OCI-LY1 (cell line): ENCODE data around the gene TPGS2.

Source experiments
- H2AFZ ChIP-seq: fragments of 200-600 bp; sonication (generic), shearing (Covaris generic); 2 replicates; pipeline ENCODE4 v1.6.0; 2014; ENCODE audit warnings: antibody characterized with exemption, mild to moderate bottlenecking, low read length
- H3F3A ChIP-seq: fragments of 200-600 bp; sonication (generic), shearing (Covaris generic); 2 replicates; pipeline ENCODE4 v1.6.0; 2014; ENCODE audit warnings: mild to moderate bottlenecking, antibody characterized with exemption, low read length, moderate library complexity; ENCODE audit not compliant: insufficient read depth
- H3K27ac ChIP-seq: fragments of 200-600 bp; sonication (generic); 2 replicates; pipeline ENCODE4 v1.5.1; 2014; ENCODE audit warnings: low read length, mixed run types, mild to moderate bottlenecking, low read depth; ENCODE audit not compliant: poor library complexity, severe bottlenecking
- H3K27me3 ChIP-seq: fragments of 200-600 bp; sonication (generic); 2 replicates; pipeline ENCODE4 v1.6.0; 2014; ENCODE audit warnings: antibody characterized with exemption, mild to moderate bottlenecking, low read length, moderate library complexity; ENCODE audit not compliant: insufficient read depth
- H3K36me3 ChIP-seq: fragments of 200-600 bp; sonication (generic); 2 replicates; pipeline ENCODE4 v1.6.1; 2014; ENCODE audit warnings: mild to moderate bottlenecking, antibody characterized with exemption, low read length, moderate library complexity, mixed read lengths; ENCODE audit not compliant: insufficient read depth
- H3K4me1 ChIP-seq: fragments of 200-600 bp; sonication (generic); 2 replicates; pipeline ENCODE4 v1.5.1; 2014; ENCODE audit warnings: mild to moderate bottlenecking, low read length, moderate library complexity; ENCODE audit not compliant: insufficient read depth, severe bottlenecking
- H3K4me2 ChIP-seq: fragments of 200-600 bp; sonication (generic), shearing (Covaris generic); 2 replicates; pipeline ENCODE4 v1.6.1; 2014; ENCODE audit warnings: low read length
- H3K4me3 ChIP-seq: fragments of 200-600 bp; sonication (generic); 2 replicates; pipeline ENCODE4 v1.5.1; 2014; ENCODE audit warnings: low read length, low read depth, mild to moderate bottlenecking, mixed read lengths; ENCODE audit not compliant: poor library complexity, severe bottlenecking
- H3K79me2 ChIP-seq: fragments of 200-600 bp; shearing (Covaris generic); 2 replicates; pipeline ENCODE4 v1.6.1; 2016; ENCODE audit warnings: mixed run types, low read length, mixed read lengths; ENCODE audit not compliant: insufficient read depth
- H3K9ac ChIP-seq: fragments of 200-600 bp; sonication (generic), shearing (Covaris generic); 2 replicates; pipeline ENCODE4 v1.6.1; 2014; ENCODE audit warnings: mild to moderate bottlenecking, low read length, mixed read lengths
- H3K9me2 ChIP-seq: fragments of 200-600 bp; sonication (generic), shearing (Covaris generic); 2 replicates; pipeline ENCODE4 v1.6.1; 2014; ENCODE audit warnings: low read depth, mild to moderate bottlenecking, low read length, mixed read lengths
- H3K9me3 ChIP-seq: fragments of 200-600 bp; shearing (Covaris generic); 2 replicates; pipeline ENCODE4 v1.6.1; 2014; ENCODE audit warnings: low read length, mixed read lengths
- H4K20me1 ChIP-seq: fragments of 200-600 bp; sonication (generic), shearing (Covaris generic); 2 replicates; pipeline ENCODE4 v1.6.0; 2016; ENCODE audit warnings: mild to moderate bottlenecking, low read length; ENCODE audit not compliant: insufficient read depth
- EZH2 ChIP-seq: fragments of 200-600 bp; sonication (generic), shearing (Covaris generic); IDR thresholded peaks from 2 replicates; pipeline ENCODE4 v1.8.0; 2017; ENCODE audit warnings: borderline replicate concordance, mixed run types, mild to moderate bottlenecking, antibody characterized with exemption, low read length, moderate library complexity, mixed read lengths
- TF ChIP-seq, protein P1 (sequence below): fragments of 200-600 bp; sonication (generic), shearing (Covaris generic); IDR thresholded peaks from 2 replicates; pipeline ENCODE4 v1.5.1; 2017; ENCODE audit warnings: mild to moderate bottlenecking, antibody characterized with exemption, low read length, moderate library complexity, mixed read lengths

TPGS2 gene

DNA sequence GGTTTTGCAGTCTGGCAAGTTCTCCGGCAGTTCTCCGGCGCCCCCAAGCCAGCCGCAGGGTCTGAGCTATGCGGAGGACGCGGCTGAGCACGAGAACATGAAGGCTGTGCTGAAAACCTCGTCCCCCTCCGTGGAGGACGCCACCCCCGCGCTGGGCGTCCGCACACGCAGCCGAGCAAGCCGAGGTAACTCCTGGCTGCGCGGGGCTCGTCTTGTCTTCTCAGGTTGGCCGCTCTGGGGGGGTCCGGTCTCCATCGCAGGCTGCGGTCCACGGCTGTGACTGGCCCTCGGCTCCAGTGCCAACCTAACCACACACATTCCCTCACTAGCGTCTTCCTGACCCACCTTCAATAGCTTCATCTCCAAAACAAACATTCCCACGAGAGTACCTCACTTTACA lies 68.2 kb downstream of the TPGS2 start:
- no peak for TF ChIP-seq EZH2
- TF ChIP-seq, protein P1, sequence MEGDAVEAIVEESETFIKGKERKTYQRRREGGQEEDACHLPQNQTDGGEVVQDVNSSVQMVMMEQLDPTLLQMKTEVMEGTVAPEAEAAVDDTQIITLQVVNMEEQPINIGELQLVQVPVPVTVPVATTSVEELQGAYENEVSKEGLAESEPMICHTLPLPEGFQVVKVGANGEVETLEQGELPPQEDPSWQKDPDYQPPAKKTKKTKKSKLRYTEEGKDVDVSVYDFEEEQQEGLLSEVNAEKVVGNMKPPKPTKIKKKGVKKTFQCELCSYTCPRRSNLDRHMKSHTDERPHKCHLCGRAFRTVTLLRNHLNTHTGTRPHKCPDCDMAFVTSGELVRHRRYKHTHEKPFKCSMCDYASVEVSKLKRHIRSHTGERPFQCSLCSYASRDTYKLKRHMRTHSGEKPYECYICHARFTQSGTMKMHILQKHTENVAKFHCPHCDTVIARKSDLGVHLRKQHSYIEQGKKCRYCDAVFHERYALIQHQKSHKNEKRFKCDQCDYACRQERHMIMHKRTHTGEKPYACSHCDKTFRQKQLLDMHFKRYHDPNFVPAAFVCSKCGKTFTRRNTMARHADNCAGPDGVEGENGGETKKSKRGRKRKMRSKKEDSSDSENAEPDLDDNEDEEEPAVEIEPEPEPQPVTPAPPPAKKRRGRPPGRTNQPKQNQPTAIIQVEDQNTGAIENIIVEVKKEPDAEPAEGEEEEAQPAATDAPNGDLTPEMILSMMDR: no peak
- no peak overlapping the region for H3K9ac ChIP-seq
- H3K4me3 ChIP-seq: no peak overlapping the region
- H3K27me3 ChIP-seq: no peaks in the 10 kb centered on the region
- H3K9me2 ChIP-seq: no peaks in the 10 kb centered on the region
- H3K4me1 ChIP-seq: no peaks in the 10 kb centered on the region
- no peaks in the 10 kb centered on the region for H4K20me1 ChIP-seq
- H3F3A ChIP-seq: no peaks in the 10 kb centered on the region
- no peak overlapping the region for H2AFZ ChIP-seq
- H3K9me3 ChIP-seq: no peaks in the 10 kb centered on the region
- no peaks in the 10 kb centered on the region for H3K36me3 ChIP-seq
- no peaks in the 10 kb centered on the region for H3K79me2 ChIP-seq
- H3K4me2 ChIP-seq: no peak overlapping the region
- no peak overlapping the region for H3K27ac ChIP-seq

DNA sequence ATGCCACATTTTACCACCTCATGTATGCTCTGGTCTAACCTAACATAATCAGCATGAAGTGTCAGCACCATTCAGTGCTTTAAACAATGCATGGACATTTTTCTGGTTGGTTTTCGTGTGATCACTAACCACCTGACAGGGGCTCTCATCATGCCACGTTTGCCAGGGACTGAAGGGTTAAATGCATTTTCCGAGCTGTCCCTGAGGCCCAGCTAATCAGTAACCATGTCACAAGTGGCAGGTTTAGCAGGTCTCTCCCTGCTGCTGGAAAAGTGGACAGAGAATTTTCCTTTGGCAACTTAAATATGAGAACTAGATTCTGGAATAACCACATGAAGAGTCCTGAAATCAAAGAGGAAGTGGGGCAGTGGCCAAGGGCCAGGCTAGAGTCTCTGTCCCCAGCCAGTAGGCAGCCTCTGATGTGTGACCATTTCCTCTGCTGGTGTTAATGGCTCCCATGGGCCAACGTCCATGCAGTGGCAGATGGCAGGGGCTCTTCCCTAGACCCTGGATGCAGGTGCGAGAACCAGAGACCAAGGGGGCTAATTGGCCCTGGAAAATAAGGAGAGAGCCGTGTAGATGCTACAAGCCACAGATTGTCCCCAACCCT lies 69.5 kb downstream of the TPGS2 start:
- H3K9me2 ChIP-seq: no peaks in the 10 kb centered on the region
- no peaks in the 10 kb centered on the region for H3F3A ChIP-seq
- H3K4me3 ChIP-seq: no peak overlapping the region
- H3K9ac ChIP-seq: no peak overlapping the region
- no peaks in the 10 kb centered on the region for H3K4me1 ChIP-seq
- H2AFZ ChIP-seq: no peak overlapping the region
- H3K36me3 ChIP-seq: no peaks in the 10 kb centered on the region
- no peaks in the 10 kb centered on the region for H3K79me2 ChIP-seq
- no peak overlapping the region for H3K27ac ChIP-seq
- no peak overlapping the region for H3K4me2 ChIP-seq
- no peaks in the 10 kb centered on the region for H4K20me1 ChIP-seq
- no peaks in the 10 kb centered on the region for H3K27me3 ChIP-seq
- no peaks in the 10 kb centered on the region for H3K9me3 ChIP-seq
- TF ChIP-seq EZH2: no peak
- TF ChIP-seq, protein P1: no peak

DNA sequence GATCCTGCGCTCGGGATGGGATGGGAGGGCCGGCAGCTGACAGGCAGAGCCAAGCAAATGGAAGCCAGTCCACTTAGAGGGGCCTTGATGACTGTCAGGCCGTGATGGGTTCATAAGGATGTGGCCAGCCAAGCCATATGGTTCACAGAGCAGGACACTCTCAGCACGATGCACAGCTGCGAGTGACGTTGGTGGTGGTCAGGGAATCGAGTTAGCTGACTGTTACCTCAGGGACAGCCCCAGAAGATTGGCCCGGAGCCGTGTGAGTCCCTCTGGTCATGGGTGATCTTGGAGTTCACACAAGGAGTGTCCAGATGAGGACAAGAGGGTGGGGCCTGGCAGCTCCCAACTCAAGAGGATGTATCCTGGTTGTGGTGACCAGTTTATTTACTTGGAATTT lies 70.2 kb downstream of the TPGS2 start:
- Histone ChIP-seq H3F3A (no peaks in the 10 kb centered on the region), H3K4me3 (no peak overlapping the region), H3K36me3 (no peaks in the 10 kb centered on the region), H2AFZ (no peak overlapping the region), H3K9me3 (no peaks in the 10 kb centered on the region), H3K9ac (no peak overlapping the region), H3K4me1 (no peaks in the 10 kb centered on the region), H3K79me2 (no peaks in the 10 kb centered on the region), H3K27ac (no peak overlapping the region), H4K20me1 (no peaks in the 10 kb centered on the region), H3K9me2 (no peaks in the 10 kb centered on the region), H3K4me2 (no peak overlapping the region), H3K27me3 (no peaks in the 10 kb centered on the region)
- TF ChIP-seq, protein P1: no peak
- TF ChIP-seq EZH2: no peak
